ENCODE results near the gene OGA.
A peak's percentile ranks its signal among the peaks of the same experiment; 100 is the strongest.

The OGA gene

GRCh38 chr10:101818119-101818871, at the start of gene OGA:
Gene OGA (minus strand): TSS chr10:101818444. CDS start chr10:101818022, 422 bp downstream.
- DNase-seq: peak; percentile 98

- no peak for DNase-seq
Measured at GRCh38 chr10:101867931-101868330, 49.7 kb upstream of the OGA start.

GRCh38 chr10:101859530-101859929, 41.3 kb upstream of the OGA start:
- DNase-seq: no peak

GRCh38 chr10:101858723-101859500, 40.7 kb upstream of the OGA start:
- DNase-seq: no peak

- no peak for DNase-seq
Measured at GRCh38 chr10:101857802-101858476, 39.7 kb upstream of the OGA start.

GRCh38 chr10:101856626-101857025, 38.4 kb upstream of the OGA start:
- no peak for DNase-seq

- DNase-seq: no peak
Measured at GRCh38 chr10:101851411-101852116, 33.3 kb upstream of the OGA start.

GRCh38 chr10:101850749-101851148, 32.5 kb upstream of the OGA start:
- DNase-seq: no peak

- DNase-seq: no peak
Measured at GRCh38 chr10:101848894-101849351, 30.7 kb upstream of the OGA start.

- DNase-seq: no peak
Measured at GRCh38 chr10:101848408-101848807, 30.2 kb upstream of the OGA start.

- DNase-seq: no peak
Measured at GRCh38 chr10:101845893-101846292, 27.6 kb upstream of the OGA start.

- DNase-seq: no peak
Measured at GRCh38 chr10:101843032-101844021, 25.1 kb upstream of the OGA start, which contains the start of gene KCNIP2. Gene KCNIP2 (minus strand): TSS chr10:101843800. CDS start chr10:101843568, 232 bp downstream.

GRCh38 chr10:101841826-101842225, 23.6 kb upstream of the OGA start:
- no peak for DNase-seq

- DNase-seq: peak; percentile 55
Measured at GRCh38 chr10:101840741-101841453, 22.7 kb upstream of the OGA start.

GRCh38 chr10:101840102-101840684, 21.9 kb upstream of the OGA start:
- no peak for DNase-seq

- no peak for DNase-seq
Measured at GRCh38 chr10:101839416-101840063, 21.3 kb upstream of the OGA start.

- DNase-seq: no peak
Measured at GRCh38 chr10:101839002-101839401, 20.8 kb upstream of the OGA start.

- DNase-seq: no peak
Measured at GRCh38 chr10:101838416-101838970, 20.2 kb upstream of the OGA start.

- DNase-seq: no peak
Measured at GRCh38 chr10:101837748-101838147, 19.5 kb upstream of the OGA start.

- DNase-seq: no peak
Measured at GRCh38 chr10:101835362-101835761, 17.1 kb upstream of the OGA start.
